GM18517 (cell line): ENCODE results near the gene GRK3.
"Not testable (repeated sequence)": the region's sequence is repeated elsewhere in the genome, so short reads cannot be mapped to it uniquely, and the experiment has no call there.

Experiments
- ATAC-seq: cut with Tn5 transposase; IDR thresholded peaks from one replicate; pipeline ENCODE4 v1.9.1; 2021; ENCODE audit warnings: mild to moderate bottlenecking, moderate library complexity; ENCODE audit not compliant: unreplicated experiment

GRK3 gene

GRCh38 chr22:25570486-25570885, 6.0 kb downstream of the GRK3 start:
- ATAC-seq: no peak

- not testable (repeated sequence) for ATAC-seq
These were observed 7.7 kb downstream of the GRK3 start for GRCh38 chr22:25571969-25572707.

GRCh38 chr22:25572708-25573171, 8.3 kb downstream of the GRK3 start:
- ATAC-seq: peak; percentile 40

GRCh38 chr22:25573841-25574240, 9.4 kb downstream of the GRK3 start:
- no peak for ATAC-seq

- no peak for ATAC-seq
These were observed 10.3 kb downstream of the GRK3 start for GRCh38 chr22:25574736-25575135.

- not testable (repeated sequence) for ATAC-seq
These were observed 11.4 kb downstream of the GRK3 start for GRCh38 chr22:25575674-25576392.

- not testable (repeated sequence) for ATAC-seq
These were observed 17.0 kb downstream of the GRK3 start for GRCh38 chr22:25581452-25581851.

GRCh38 chr22:25582946-25583345, 18.5 kb downstream of the GRK3 start:
- no peak for ATAC-seq

- not testable (repeated sequence) for ATAC-seq
These were observed 20.5 kb downstream of the GRK3 start for GRCh38 chr22:25584993-25585392.

- not testable (repeated sequence) for ATAC-seq
These were observed 25.2 kb downstream of the GRK3 start for GRCh38 chr22:25589664-25590063.

- ATAC-seq: not testable (repeated sequence)
These were observed 28.8 kb downstream of the GRK3 start for GRCh38 chr22:25593323-25593722.

GRCh38 chr22:25598609-25599008, 34.1 kb downstream of the GRK3 start:
- no peak for ATAC-seq

GRCh38 chr22:25602445-25602844, 38.0 kb downstream of the GRK3 start:
- no peak for ATAC-seq

- no peak for ATAC-seq
These were observed 38.4 kb downstream of the GRK3 start for GRCh38 chr22:25602916-25603315.

GRCh38 chr22:25605146-25605545, 40.7 kb downstream of the GRK3 start:
- ATAC-seq: not testable (repeated sequence)

GRCh38 chr22:25605565-25605964, 41.1 kb downstream of the GRK3 start:
- not testable (repeated sequence) for ATAC-seq

GRCh38 chr22:25611284-25611683, 46.8 kb downstream of the GRK3 start:
- not testable (repeated sequence) for ATAC-seq

GRCh38 chr22:25613131-25613530, 48.7 kb downstream of the GRK3 start:
- ATAC-seq: not testable (repeated sequence)

GRCh38 chr22:25613558-25613957, 49.1 kb downstream of the GRK3 start:
- not testable (repeated sequence) for ATAC-seq

GRCh38 chr22:25614791-25615190, 50.3 kb downstream of the GRK3 start:
- ATAC-seq: not testable (repeated sequence)

GRCh38 chr22:25621986-25622385, 57.5 kb downstream of the GRK3 start:
- ATAC-seq: no peak

GRCh38 chr22:25623310-25623734, 58.8 kb downstream of the GRK3 start:
- ATAC-seq: peak; percentile 83
